ENCODE results near the gene LRRC32. TPM values are rescaled to one million over a fixed set of nuclear protein-coding genes. Genes with fewer than 3 reads are reported as not detected.

LRRC32 gene
- total RNA-seq, 2 experiments from 2014 or later, result 7.1 to 7.4 TPM

GRCh38 chr11:76683161-76684095 lies 12.9 kb upstream of the LRRC32 start:
- H3K27ac Mint-ChIP-seq, result no peak overlapping the region
- no peak overlapping the region for H3K4me3 Mint-ChIP-seq
- no peaks in the 10 kb centered on the region for H3K27me3 Mint-ChIP-seq
- ChIA-PET CTCF (no interaction called here), POLR2A (interaction anchor here (1.2 kb wide), 2 partner anchors 10 to 85 kb away, joined by 4 read pairs; no protein-coding TSS in a partner anchor)
- H3K9me3 Mint-ChIP-seq, result no peaks in the 10 kb centered on the region
- no peaks in the 10 kb centered on the region for H3K36me3 Mint-ChIP-seq (ENCODE audit: low read depth)
- no peak for DNase-seq
- H3K4me1 Mint-ChIP-seq, result peaks cover 28% of the 10 kb centered on the region

DNA sequence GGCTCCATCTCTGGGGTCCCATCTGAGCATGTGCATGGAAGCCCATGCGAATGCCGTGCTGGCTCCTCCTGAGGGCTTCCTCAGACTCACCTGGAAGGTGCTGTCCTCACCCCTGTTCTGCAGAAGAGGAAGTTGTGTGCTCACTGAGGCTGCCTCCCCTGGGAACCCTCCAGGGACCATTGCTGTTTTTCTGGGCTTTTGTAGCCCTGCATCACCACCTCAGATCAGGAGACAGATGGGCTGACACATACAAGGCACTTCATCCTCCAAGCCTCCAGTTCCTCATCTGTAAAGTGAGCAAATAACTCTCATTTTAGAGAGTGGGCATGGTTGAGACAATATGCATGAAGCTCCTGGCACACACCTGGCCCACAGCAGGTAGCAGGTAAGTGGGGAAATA lies 12.1 kb upstream of the LRRC32 start:
- no peaks in the 10 kb centered on the region for H3K27me3 Mint-ChIP-seq
- H3K4me3 Mint-ChIP-seq, result no peak overlapping the region
- no peak for DNase-seq
- POLR2A ChIA-PET, result interaction anchor here (0.8 kb wide), 1 partner anchor 475 kb away, joined by 4 read pairs; no protein-coding TSS in a partner anchor
- no peaks in the 10 kb centered on the region for H3K36me3 Mint-ChIP-seq (ENCODE audit: low read depth)
- peaks cover 35% of the 10 kb centered on the region for H3K4me1 Mint-ChIP-seq
- CTCF ChIA-PET, result interaction anchor here (1.6 kb wide), 1 partner anchor 116 kb away, joined by 4 read pairs; no protein-coding TSS in a partner anchor
- H3K9me3 Mint-ChIP-seq, result no peaks in the 10 kb centered on the region
- no peak overlapping the region for H3K27ac Mint-ChIP-seq

DNA sequence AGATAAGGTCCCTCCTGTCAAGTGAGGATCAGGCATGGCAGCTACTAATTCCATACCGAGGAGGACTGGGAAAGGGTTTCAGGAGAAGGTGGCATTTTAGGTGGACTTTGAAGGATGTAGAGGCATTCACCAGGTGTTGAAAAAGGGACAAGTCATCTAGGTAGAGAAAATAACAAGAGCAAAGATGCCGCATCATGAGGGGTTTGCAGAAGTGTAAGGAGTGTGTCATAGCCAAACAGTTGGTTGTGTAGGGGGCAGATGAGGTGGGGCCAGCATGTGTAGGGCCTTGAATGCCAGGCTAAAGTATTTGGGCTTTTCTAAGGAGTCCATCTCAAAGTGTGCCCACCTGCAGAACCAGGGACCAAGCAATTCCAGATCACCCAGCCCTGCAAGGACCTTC lies 11.6 kb upstream of the LRRC32 start:
- Mint-ChIP-seq H3K9me3 (no peaks in the 10 kb centered on the region), H3K27me3 (no peaks in the 10 kb centered on the region), H3K4me1 (peaks cover 37% of the 10 kb centered on the region), H3K4me3 (no peak overlapping the region), H3K27ac (no peak overlapping the region), H3K36me3 (ENCODE audit: low read depth) (no peaks in the 10 kb centered on the region)
- no peak for DNase-seq
- POLR2A ChIA-PET, result interaction anchor here (0.8 kb wide), 1 partner anchor 475 kb away, joined by 4 read pairs; no protein-coding TSS in a partner anchor
- CTCF ChIA-PET, result interaction anchor here (0.7 to 1.6 kb wide), 4 partner anchors 10 to 131 kb away, joined by 3 to 4 read pairs (median 4); no protein-coding TSS in a partner anchor

DNA sequence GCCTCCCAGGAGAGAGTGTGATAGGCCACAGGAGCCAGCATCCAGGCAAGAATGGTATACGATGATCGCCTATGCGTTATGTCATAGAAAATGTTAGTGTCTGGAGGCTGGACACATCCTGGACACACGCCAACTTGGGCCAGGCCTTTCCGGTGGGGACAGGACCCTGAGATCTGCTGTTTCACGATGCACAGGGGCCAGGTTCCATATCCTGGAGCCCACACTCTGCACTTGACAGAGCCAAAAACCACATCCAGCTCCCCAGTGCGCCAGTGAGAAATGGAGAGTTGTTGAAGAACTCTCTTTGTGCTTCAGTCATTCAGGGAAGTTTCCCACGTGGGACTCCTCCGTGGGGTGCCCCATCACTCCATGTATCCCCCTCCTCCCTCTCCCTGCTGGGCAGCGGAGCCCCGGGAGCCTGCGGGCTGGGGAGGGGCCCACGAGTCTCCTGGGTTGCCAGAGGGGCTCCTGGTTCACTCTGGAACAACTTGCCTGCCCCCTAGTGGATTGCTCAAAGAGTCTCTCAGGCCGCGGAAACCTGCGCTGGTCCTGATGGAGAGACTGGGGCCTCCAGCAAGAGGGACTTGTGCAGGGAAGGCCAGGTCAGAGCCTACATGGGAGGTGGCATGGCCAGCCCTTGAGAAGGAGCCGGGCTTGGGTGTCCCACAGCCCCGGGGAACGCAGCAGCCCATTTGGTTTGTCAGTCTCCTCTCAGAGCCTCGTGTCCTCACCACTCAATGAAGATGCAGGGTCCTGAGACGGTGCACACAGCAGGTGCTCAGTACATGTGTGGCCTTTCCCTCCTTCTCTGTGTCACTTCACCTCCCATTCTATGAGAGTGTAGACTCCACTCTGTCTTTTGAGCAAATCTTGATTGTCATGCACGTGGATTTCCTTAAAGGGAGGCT lies 10.2 kb upstream of the LRRC32 start:
- CTCF ChIA-PET, result interaction anchor here (0.6 to 5.1 kb wide), 19 partner anchors 11 to 473 kb away, joined by 3 to 27 read pairs (median 4); partner anchors contain the start of gene WNT11
- H3K27ac Mint-ChIP-seq, result no peak overlapping the region

GRCh38 chr11:76678321-76678720 lies 7.8 kb upstream of the LRRC32 start:
- Mint-ChIP-seq H3K36me3 (ENCODE audit: low read depth) (no peaks in the 10 kb centered on the region), H3K9me3 (no peaks in the 10 kb centered on the region), H3K4me3 (no peak overlapping the region), H3K27me3 (peaks cover 2% of the 10 kb centered on the region), H3K4me1 (peaks cover 34% of the 10 kb centered on the region), H3K27ac (no peak overlapping the region)
- ChIA-PET CTCF (interaction anchor here (1.0 to 5.1 kb wide), 2 partner anchors 14 to 470 kb away, joined by 3 to 27 read pairs; partner anchors contain the start of gene WNT11), POLR2A (no interaction called here)
- DNase-seq, result no peak

More for the DNA sequence above, 10.2 kb upstream of the LRRC32 start:
- Mint-ChIP-seq H3K9me3 (no peaks in the 10 kb centered on the region), H3K27me3 (peaks cover 2% of the 10 kb centered on the region), H3K4me1 (peaks cover 31% of the 10 kb centered on the region), H3K4me3 (no peak overlapping the region), H3K36me3 (ENCODE audit: low read depth) (no peaks in the 10 kb centered on the region)
- POLR2A ChIA-PET, result interaction anchor here (0.7 kb wide), 1 partner anchor 134 kb away, joined by 3 read pairs; no protein-coding TSS in a partner anchor
- DNase-seq, result peak; percentile 72

- POLR2A ChIA-PET, result no interaction called here
- Mint-ChIP-seq H3K4me1 (peaks cover 42% of the 10 kb centered on the region), H3K27me3 (peaks cover 2% of the 10 kb centered on the region), H3K4me3 (no peak overlapping the region), H3K27ac (no peak overlapping the region), H3K36me3 (ENCODE audit: low read depth) (no peaks in the 10 kb centered on the region), H3K9me3 (no peaks in the 10 kb centered on the region)
- CTCF ChIA-PET, result interaction anchor here (1.1 to 5.1 kb wide), 3 partner anchors 45 to 469 kb away, joined by 3 to 27 read pairs (median 4); partner anchors contain the start of gene WNT11
- DNase-seq, result no peak
Measured at GRCh38 chr11:76677458-76677765, 6.9 kb upstream of the LRRC32 start.

GRCh38 chr11:76676636-76677457 lies 6.3 kb upstream of the LRRC32 start:
- peak; percentile 29 for DNase-seq
- Mint-ChIP-seq H3K9me3 (no peaks in the 10 kb centered on the region), H3K4me3 (no peak overlapping the region), H3K27ac (no peak overlapping the region), H3K27me3 (peaks cover 2% of the 10 kb centered on the region), H3K36me3 (ENCODE audit: low read depth) (no peaks in the 10 kb centered on the region), H3K4me1 (peaks cover 48% of the 10 kb centered on the region)
- CTCF ChIA-PET, result interaction anchor here (0.7 to 5.1 kb wide), 4 partner anchors 9 to 469 kb away, joined by 3 to 27 read pairs (median 4); partner anchors contain the start of gene WNT11
- POLR2A ChIA-PET, result no interaction called here

- POLR2A ChIA-PET, result no interaction called here
- CTCF ChIA-PET, result interaction anchor here (1.0 to 1.7 kb wide), 2 partner anchors 10 to 356 kb away, joined by 3 to 8 read pairs; no protein-coding TSS in a partner anchor
- no peak overlapping the region for H3K4me3 Mint-ChIP-seq
Measured at GRCh38 chr11:76674517-76675400, 4.2 kb upstream of the LRRC32 start.

GRCh38 chr11:76673176-76674142 lies 2.9 kb upstream of the LRRC32 start:
- Mint-ChIP-seq H3K4me1 (peaks cover 50% of the 10 kb centered on the region), H3K4me3 (no peak overlapping the region), H3K36me3 (ENCODE audit: low read depth) (no peaks in the 10 kb centered on the region), H3K27me3 (peaks cover 26% of the 10 kb centered on the region), H3K9me3 (no peaks in the 10 kb centered on the region), H3K27ac (peak overlapping the region; percentile 57)
- ChIA-PET POLR2A (interaction anchor here (0.9 to 1.7 kb wide), 5 partner anchors 9 to 86 kb away, joined by 3 to 6 read pairs (median 3); no protein-coding TSS in a partner anchor), CTCF (interaction anchor here (1.3 to 1.7 kb wide), 3 partner anchors 75 to 466 kb away, joined by 4 to 12 read pairs (median 4); no protein-coding TSS in a partner anchor)
- DNase-seq, result no peak

More at GRCh38 chr11:76674517-76675400, 4.2 kb upstream of the LRRC32 start:
- Mint-ChIP-seq H3K36me3 (ENCODE audit: low read depth) (no peaks in the 10 kb centered on the region), H3K27ac (no peak overlapping the region), H3K4me1 (peaks cover 56% of the 10 kb centered on the region), H3K9me3 (no peaks in the 10 kb centered on the region), H3K27me3 (peaks cover 13% of the 10 kb centered on the region)
- no peak for DNase-seq

DNA sequence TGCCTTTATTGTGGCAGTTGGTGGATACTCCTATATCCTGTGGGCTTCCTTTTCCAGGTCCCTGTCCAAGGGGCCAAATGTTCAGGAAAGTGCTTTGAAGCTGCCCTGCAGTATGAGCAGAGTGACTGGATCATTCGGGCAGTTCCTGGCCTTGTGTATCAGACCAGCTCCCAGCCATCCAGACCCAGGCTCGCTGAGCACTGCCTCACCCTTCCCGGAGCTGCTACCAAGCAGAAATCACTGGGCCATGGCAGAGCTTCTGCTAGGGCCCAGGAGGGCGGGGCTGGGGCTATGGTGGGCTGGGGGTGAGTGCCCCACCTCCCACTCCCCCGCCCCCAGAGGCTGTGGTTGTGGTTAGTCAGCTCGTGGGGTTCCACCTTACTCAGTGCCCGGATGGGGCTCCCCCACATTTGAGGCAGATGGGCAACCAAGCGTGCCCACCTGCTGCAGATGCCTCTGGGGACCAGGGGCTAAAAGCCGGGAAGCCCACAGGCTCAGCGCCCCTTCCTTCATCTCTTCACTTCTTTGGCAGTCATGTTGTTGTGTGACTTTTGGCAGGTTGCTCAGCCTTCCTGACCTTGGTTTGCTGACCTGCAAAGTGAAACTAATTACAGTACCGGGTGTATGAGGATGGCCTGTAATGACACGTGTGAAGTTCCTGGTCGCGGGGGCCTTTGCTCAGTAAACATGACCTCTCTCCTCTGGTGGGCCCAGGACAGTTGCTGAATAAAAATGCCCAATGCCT lies 2.1 kb upstream of the LRRC32 start:
- peak; percentile 44 for DNase-seq
- Mint-ChIP-seq H3K27me3 (peaks cover 33% of the 10 kb centered on the region), H3K27ac (peak overlapping the region; percentile 57), H3K36me3 (ENCODE audit: low read depth) (no peaks in the 10 kb centered on the region), H3K9me3 (no peaks in the 10 kb centered on the region), H3K4me3 (no peak overlapping the region), H3K4me1 (peaks cover 42% of the 10 kb centered on the region)
- POLR2A ChIA-PET, result interaction anchor here (0.8 to 1.7 kb wide), 7 partner anchors 8 to 350 kb away, joined by 3 to 6 read pairs (median 3); no protein-coding TSS in a partner anchor
- CTCF ChIA-PET, result interaction anchor here (0.8 to 1.7 kb wide), 4 partner anchors 9 to 465 kb away, joined by 3 to 12 read pairs (median 4); no protein-coding TSS in a partner anchor
